ENCODE data around the gene UGT1A7. TPM values are rescaled to one million over a fixed set of nuclear protein-coding genes. Genes with fewer than 3 reads are reported as not detected.
"Not testable (repeated sequence)": the region's sequence is repeated elsewhere in the genome, so short reads cannot be mapped to it uniquely, and the experiment has no call there.

UGT1A7 gene
- polyA plus RNA-seq, 1 donor (not counting 4 experiments of a cell fraction or from before 2014, with no cell fraction given): 0.87 TPM

GRCh38 chr2:233655043-233655442 lies 26.7 kb upstream of the UGT1A7 start:
- TF ChIP-seq EZH2 (IDR thresholded peaks at IDR 0.05; ENCODE audit: low read length): no peak
- TF ChIP-seq CTCF (optimal IDR thresholded peaks at IDR 0.05 in 1 of 3, IDR thresholded peaks at IDR 0.05 in 1 of 3, conservative IDR thresholded peaks at IDR 0.05 in 1 of 3; ENCODE audit: extremely low read depth in 1 of 3, insufficient read depth in 2 of 3, low read length in 3 of 3): no peak
- FAIRE-seq (no peak), DNase-seq (ENCODE audit: low read depth, low spot score) (no peak)
- Histone ChIP-seq H3K4me2 (ENCODE audit: control insufficient read depth, extremely low read depth, insufficient read depth, low read depth, low read length) (no peak overlapping the region), H3K36me3 (ENCODE audit: control insufficient read depth in 2 of 2, extremely low read depth in 1 of 2, insufficient read depth in 2 of 2, low read length in 2 of 2) (no peaks in the 10 kb centered on the region), H3K79me2 (ENCODE audit: control insufficient read depth, insufficient read depth, low read length) (no peaks in the 10 kb centered on the region), H3K9me3 (ENCODE audit: control insufficient read depth, low read depth, low read length) (no peaks in the 10 kb centered on the region), H3K4me1 (ENCODE audit: control insufficient read depth, extremely low read depth, insufficient read depth, low read length) (peaks cover 11% of the 10 kb centered on the region), H3K27ac (ENCODE audit: control insufficient read depth, insufficient read depth, low read length) (no peak overlapping the region), H3K4me3 (ENCODE audit: control insufficient read depth in 2 of 3, extremely low read depth in 1 of 3, insufficient read depth in 2 of 3, low read depth in 1 of 3, low read length in 3 of 3) (no peak overlapping the region), H3K9me1 (ENCODE audit: control insufficient read depth, extremely low read depth, insufficient read depth, low read length) (no peaks in the 10 kb centered on the region), H3K27me3 (ENCODE audit: control insufficient read depth, extremely low read depth, insufficient read depth, low read length) (no peaks in the 10 kb centered on the region), H3K9ac (ENCODE audit: control insufficient read depth, extremely low read depth, insufficient read depth, low read length) (no peak overlapping the region), H4K20me1 (ENCODE audit: control insufficient read depth, extremely low read depth, insufficient read depth, low read length) (no peaks in the 10 kb centered on the region), H2AFZ (ENCODE audit: control insufficient read depth, low read length) (no peak overlapping the region)
- dilution Hi-C loops (cut with MboI; ENCODE audit: extremely low pct_ligation_motif_present, low sequenced_read_pairs): no loop called here

GRCh38 chr2:233655943-233656342 lies 25.8 kb upstream of the UGT1A7 start:
- H2AFZ ChIP-seq (ENCODE audit: control insufficient read depth, low read length); H3K27me3 ChIP-seq (ENCODE audit: control insufficient read depth, extremely low read depth, insufficient read depth, low read length); H3K79me2 ChIP-seq (ENCODE audit: control insufficient read depth, insufficient read depth, low read length); H3K9me3 ChIP-seq (ENCODE audit: control insufficient read depth, low read depth, low read length); dilution Hi-C loops (cut with MboI; ENCODE audit: extremely low pct_ligation_motif_present, low sequenced_read_pairs); FAIRE-seq; H3K27ac ChIP-seq (ENCODE audit: control insufficient read depth, insufficient read depth, low read length); H3K9me1 ChIP-seq (ENCODE audit: control insufficient read depth, extremely low read depth, insufficient read depth, low read length); H4K20me1 ChIP-seq (ENCODE audit: control insufficient read depth, extremely low read depth, insufficient read depth, low read length); H3K9ac ChIP-seq (ENCODE audit: control insufficient read depth, extremely low read depth, insufficient read depth, low read length); H3K36me3 ChIP-seq (ENCODE audit: control insufficient read depth in 2 of 2, extremely low read depth in 1 of 2, insufficient read depth in 2 of 2, low read length in 2 of 2); H3K4me3 ChIP-seq (ENCODE audit: control insufficient read depth in 2 of 3, extremely low read depth in 1 of 3, insufficient read depth in 2 of 3, low read depth in 1 of 3, low read length in 3 of 3); H3K4me2 ChIP-seq (ENCODE audit: control insufficient read depth, extremely low read depth, insufficient read depth, low read depth, low read length); DNase-seq (ENCODE audit: low read depth, low spot score); H3K4me1 ChIP-seq (ENCODE audit: control insufficient read depth, extremely low read depth, insufficient read depth, low read length): not testable (repeated sequence)

- DNase-seq (ENCODE audit: low read depth, low spot score) (no peak), FAIRE-seq (no peak)
- H3K9me1 ChIP-seq (ENCODE audit: control insufficient read depth, extremely low read depth, insufficient read depth, low read length): no peaks in the 10 kb centered on the region
- H3K4me2 ChIP-seq (ENCODE audit: control insufficient read depth, extremely low read depth, insufficient read depth, low read depth, low read length): no peak overlapping the region
- no peak overlapping the region for H3K27ac ChIP-seq (ENCODE audit: control insufficient read depth, insufficient read depth, low read length)
- no peaks in the 10 kb centered on the region for H3K79me2 ChIP-seq (ENCODE audit: control insufficient read depth, insufficient read depth, low read length)
- H3K9ac ChIP-seq (ENCODE audit: control insufficient read depth, extremely low read depth, insufficient read depth, low read length): no peak overlapping the region
- H3K4me1 ChIP-seq (ENCODE audit: control insufficient read depth, extremely low read depth, insufficient read depth, low read length): no peaks in the 10 kb centered on the region
- H3K4me3 ChIP-seq (ENCODE audit: control insufficient read depth in 2 of 3, extremely low read depth in 1 of 3, insufficient read depth in 2 of 3, low read depth in 1 of 3, low read length in 3 of 3): no peak overlapping the region
- no peak overlapping the region for H2AFZ ChIP-seq (ENCODE audit: control insufficient read depth, low read length)
- TF ChIP-seq CTCF (optimal IDR thresholded peaks at IDR 0.05 in 1 of 3, IDR thresholded peaks at IDR 0.05 in 1 of 3, conservative IDR thresholded peaks at IDR 0.05 in 1 of 3; ENCODE audit: extremely low read depth in 1 of 3, insufficient read depth in 2 of 3, low read length in 3 of 3) (no peak), EZH2 (IDR thresholded peaks at IDR 0.05; ENCODE audit: low read length) (no peak)
- no peaks in the 10 kb centered on the region for H4K20me1 ChIP-seq (ENCODE audit: control insufficient read depth, extremely low read depth, insufficient read depth, low read length)
- no peaks in the 10 kb centered on the region for H3K9me3 ChIP-seq (ENCODE audit: control insufficient read depth, low read depth, low read length)
- dilution Hi-C loops (cut with MboI; ENCODE audit: extremely low pct_ligation_motif_present, low sequenced_read_pairs): no loop called here
- H3K27me3 ChIP-seq (ENCODE audit: control insufficient read depth, extremely low read depth, insufficient read depth, low read length): no peaks in the 10 kb centered on the region
- H3K36me3 ChIP-seq (ENCODE audit: control insufficient read depth in 2 of 2, extremely low read depth in 1 of 2, insufficient read depth in 2 of 2, low read length in 2 of 2): no peaks in the 10 kb centered on the region
Observed at GRCh38 chr2:233656443-233656842, 25.3 kb upstream of the UGT1A7 start.
